Esophagus squamous epithelium (tissue), 5 donors: ENCODE results near the gene MRPS7. TPM values are rescaled to one million over a fixed set of nuclear protein-coding genes. Genes with fewer than 3 reads are reported as not detected.

Source experiments
- DNase-seq: peaks from one replicate; lab custom pipeline; 2025; lab: John Stamatoyannopoulos, UW
- H3K27ac ChIP-seq, 4 donors: fragments of 200-600 bp; sonication (generic); one replicate each; pipeline ENCODE4 v1.5.1; 2016 to 2019; ENCODE audit warnings: mild to moderate bottlenecking in 1 of 4
- H3K27me3 ChIP-seq, 4 donors: fragments of 200-600 bp; sonication (generic); 1 replicate in 3 of 4; 2 replicates in 1 of 4; pipeline versions ENCODE4 v1.5.1 to v1.6.0; 2017 to 2021; ENCODE audit warnings: antibody characterized with exemption in 1 of 4
- H3K36me3 ChIP-seq, 3 donors: fragments of 200-600 bp; sonication (generic); one replicate each; pipeline ENCODE4 v1.5.1; 2016 to 2019
- H3K4me1 ChIP-seq, 3 donors: fragments of 200-600 bp; sonication (generic); one replicate each; pipeline ENCODE4 v1.5.1; 2017 to 2019
- H3K4me3 ChIP-seq, 4 donors: fragments of 200-600 bp; sonication (generic); 1 replicate in 3 of 4; 2 replicates in 1 of 4; pipeline ENCODE4 v1.5.1; 2016 to 2019; ENCODE audit warnings: mild to moderate bottlenecking in 2 of 4, moderate library complexity in 1 of 4
- H3K9me3 ChIP-seq, 3 donors: fragments of 200-600 bp; sonication (generic); one replicate each; pipeline ENCODE4 v1.5.1; 2016 to 2019
- CTCF ChIP-seq, 6 experiments: fragments of 450-650 bp in 4 of 6; fragments of 200-600 bp in 2 of 6; sonication (generic) in 2 of 6; IDR thresholded peaks; one replicate each; pipeline ENCODE4 v1.5.1; 2016 to 2019; ENCODE audit warnings: antibody characterized with exemption in 6 of 6, mild to moderate bottlenecking in 4 of 6, moderate library complexity in 4 of 6
- POLR2A ChIP-seq, 4 donors: fragments of 450-650 bp; IDR thresholded peaks; one replicate each; pipeline ENCODE4 v1.6.1; 2017; ENCODE audit warnings: antibody characterized with exemption in 4 of 4, mild to moderate bottlenecking in 4 of 4, moderate library complexity in 3 of 4
- WGBS, 2 donors: methylation state at CpG; one replicate each; pipeline ENCODE4 v1.1.5; 2018; 5-methylcytosine and 5-hydroxymethylcytosine counted together
- intact Hi-C: fragments of 100-400 bp; cut with DNase I; formaldehyde crosslinking; loops from one replicate; pipeline ENCODE4 v1.15.0; 2022
- total RNA-seq, 4 donors: library from RNA; depleted of rRNA; stranded (reverse); fragments of >200 nt; gene quantifications; one replicate each; pipeline ENCODE4 v1.1.0, GENCODE V29; 2016
- donor health status: DM: yes; HTN: yes; CAD: no.

Gene MRPS7
- total RNA-seq, 4 donors from 2014 or later, result 42.2 to 62.6 (median 48.7) TPM

GRCh38 chr17:75262112-75262606, 480 bp downstream of the MRPS7 start:
- Histone ChIP-seq H3K4me3 (peak overlapping the region; percentile 76 to 98 (median 92)), H3K9me3 (no peaks in the 10 kb centered on the region), H3K27me3 (no peaks in the 10 kb centered on the region), H3K27ac (peak overlapping the region; percentile 94 to 97 (median 96)), H3K4me1 (peaks cover 17 to 60% (median 30%) of the 10 kb centered on the region in 3 donors), H3K36me3 (peaks cover 0 to 42% (median 17%) of the 10 kb centered on the region in 3 donors)
- no peak for DNase-seq
- no peak for TF ChIP-seq CTCF (IDR thresholded peaks at IDR 0.05)
- no peak for TF ChIP-seq POLR2A (IDR thresholded peaks at IDR 0.05)
- intact Hi-C loops, result no loop called here
- WGBS, 2 donors, result 1% methylated on average over 11 to 15 of the region's 23 CpGs

GRCh38 chr17:75263055-75263454, 1.4 kb downstream of the MRPS7 start:
- H3K9me3 ChIP-seq, result no peaks in the 10 kb centered on the region
- no peak overlapping the region for H3K4me3 ChIP-seq
- peak overlapping the region in 2 of 4 donors; percentile 94 to 97 for H3K27ac ChIP-seq
- TF ChIP-seq POLR2A (IDR thresholded peaks at IDR 0.05) (no peak), CTCF (IDR thresholded peaks at IDR 0.05) (no peak)
- 91 to 94% methylated on average over 4 of the region's 4 CpGs for WGBS, 2 donors
- H3K27me3 ChIP-seq, result no peaks in the 10 kb centered on the region
- H3K4me1 ChIP-seq, result peaks cover 17 to 60% (median 29%) of the 10 kb centered on the region in 3 donors
- DNase-seq, result no peak
- H3K36me3 ChIP-seq, result peaks cover 0 to 49% (median 17%) of the 10 kb centered on the region in 3 donors
- intact Hi-C loops, result no loop called here

- Histone ChIP-seq H3K4me1 (peaks cover 12 to 53% (median 17%) of the 10 kb centered on the region in 3 donors), H3K27ac (no peak overlapping the region), H3K4me3 (no peak overlapping the region), H3K9me3 (no peaks in the 10 kb centered on the region), H3K27me3 (no peaks in the 10 kb centered on the region), H3K36me3 (peaks cover 0 to 49% (median 17%) of the 10 kb centered on the region in 3 donors)
- WGBS, 2 donors, result 85 to 88% methylated on average over 5 to 8 of the region's 17 CpGs
- DNase-seq, result no peak
- TF ChIP-seq POLR2A (IDR thresholded peaks at IDR 0.05) (no peak), CTCF (IDR thresholded peaks at IDR 0.05) (no peak)
- intact Hi-C loops, result no loop called here
Observed at GRCh38 chr17:75265614-75266315, 4.1 kb downstream of the MRPS7 start.

GRCh38 chr17:75266316-75267152, 4.9 kb downstream of the MRPS7 start:
- H3K9me3 ChIP-seq, result no peaks in the 10 kb centered on the region
- WGBS, 2 donors, result 71 to 79% methylated on average over 8 to 13 of the region's 13 CpGs
- TF ChIP-seq CTCF (IDR thresholded peaks at IDR 0.05) (no peak), POLR2A (IDR thresholded peaks at IDR 0.05) (no peak)
- H3K27me3 ChIP-seq, result no peaks in the 10 kb centered on the region
- intact Hi-C loops, result no loop called here
- H3K4me3 ChIP-seq, result no peak overlapping the region
- H3K36me3 ChIP-seq, result peaks cover 0 to 49% (median 17%) of the 10 kb centered on the region in 3 donors
- DNase-seq, result no peak
- no peak overlapping the region for H3K27ac ChIP-seq
- peaks cover 12 to 53% (median 17%) of the 10 kb centered on the region in 3 donors for H3K4me1 ChIP-seq

- intact Hi-C loops, result no loop called here
- 20 to 26% methylated on average over 2 of the region's 2 CpGs for WGBS, 2 donors
Observed at GRCh38 chr17:75267153-75267410, 5.4 kb downstream of the MRPS7 start.

More at GRCh38 chr17:75267153-75267410, 5.4 kb downstream of the MRPS7 start:
- Histone ChIP-seq H3K36me3 (peaks cover 0 to 49% (median 17%) of the 10 kb centered on the region in 3 donors), H3K27me3 (no peaks in the 10 kb centered on the region), H3K4me3 (no peak overlapping the region), H3K4me1 (peaks cover 14 to 57% (median 22%) of the 10 kb centered on the region in 3 donors), H3K9me3 (no peaks in the 10 kb centered on the region), H3K27ac (no peak overlapping the region)
- no peak for DNase-seq
- no peak for TF ChIP-seq POLR2A (IDR thresholded peaks at IDR 0.05)
- no peak for TF ChIP-seq CTCF (IDR thresholded peaks at IDR 0.05)
